GM19372 (cell line): Measurements from ENCODE around the gene COL17A1.

Source experiments
- ATAC-seq: cut with Tn5 transposase; IDR thresholded peaks from one replicate; pipeline ENCODE4 v1.9.1; 2021; ENCODE audit warnings: mild to moderate bottlenecking, low read depth, moderate library complexity; ENCODE audit not compliant: unreplicated experiment

COL17A1 gene

DNA sequence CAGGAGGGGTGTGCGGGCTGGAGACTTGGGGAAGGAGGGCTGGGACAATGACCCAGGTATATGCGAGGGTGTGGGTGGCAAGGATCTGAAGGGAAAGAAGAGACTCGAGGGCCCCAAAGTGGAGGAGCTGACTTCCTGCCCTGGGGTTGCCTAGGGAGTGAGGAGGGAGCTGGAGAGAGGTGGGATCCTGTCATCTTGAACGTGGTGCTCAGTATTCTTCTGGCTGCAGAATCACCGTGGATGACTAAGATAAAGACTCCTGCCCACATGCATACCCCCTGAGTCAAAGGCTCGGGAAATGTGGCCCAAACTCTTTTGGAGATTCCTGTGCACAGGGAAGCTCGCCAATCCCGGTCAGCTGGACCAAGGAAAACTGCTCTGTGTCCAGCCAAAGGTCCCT, 31.2 kb downstream of the COL17A1 start:
- ATAC-seq: no peak

DNA sequence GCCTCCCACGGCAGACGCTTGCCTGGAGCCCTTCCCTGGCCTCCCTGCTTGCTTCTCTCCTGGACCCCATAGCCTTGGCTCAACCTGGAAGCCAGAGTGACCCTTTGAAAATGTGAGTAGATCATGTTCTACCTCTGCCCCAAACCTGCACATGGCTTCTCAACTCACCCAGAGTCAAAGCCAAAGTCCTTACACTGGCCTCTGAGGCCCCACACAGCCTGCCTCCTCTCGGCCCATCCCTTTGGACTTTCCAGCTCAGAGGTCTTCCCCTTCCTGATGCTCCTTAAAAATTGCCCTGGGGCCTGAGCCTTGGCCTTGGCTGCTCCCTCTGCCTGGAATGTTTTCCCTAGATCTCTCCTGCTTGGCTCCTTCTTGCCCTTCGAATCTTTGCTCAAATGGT, 32.5 kb downstream of the COL17A1 start:
- ATAC-seq: no peak

GRCh38 chr10:104052431-104052830, 33.2 kb downstream of the COL17A1 start:
- ATAC-seq: no peak

DNA sequence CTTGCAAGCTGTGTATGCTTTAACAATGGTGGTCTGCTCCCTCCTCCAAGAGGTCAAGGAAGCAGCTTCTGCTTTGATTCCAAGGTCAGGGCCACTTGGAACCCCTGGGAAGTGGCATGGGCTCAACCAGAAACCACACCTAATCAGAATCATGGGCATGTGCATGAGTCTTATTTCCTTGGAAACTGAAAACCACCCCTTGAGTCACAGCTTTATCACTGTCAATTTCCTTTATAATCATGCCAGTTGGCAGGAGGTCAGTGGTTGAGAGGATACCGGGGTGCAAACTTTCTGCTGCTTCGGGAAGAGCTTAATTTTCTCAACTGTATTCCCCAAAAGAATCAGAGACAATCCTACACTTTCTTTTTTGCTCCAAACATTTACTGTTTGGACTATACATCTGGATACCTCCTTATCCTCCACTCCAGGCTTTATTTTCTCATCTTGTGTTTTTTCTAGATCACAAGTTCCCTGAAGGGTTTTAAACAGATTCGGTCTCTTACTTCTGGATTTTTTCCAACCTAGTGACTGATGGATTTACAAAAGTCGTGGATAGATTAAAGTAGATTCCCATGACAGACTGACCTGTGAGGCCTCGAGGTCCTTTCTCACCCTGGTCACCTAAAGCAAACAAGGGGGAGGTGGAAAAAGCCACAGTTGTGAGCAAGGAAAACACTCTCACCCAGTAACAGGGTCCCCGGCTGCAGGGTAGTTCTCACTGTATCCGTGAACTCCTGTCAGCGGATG, 36.0 kb downstream of the COL17A1 start:
- no peak for ATAC-seq

- ATAC-seq: no peak
Measured at GRCh38 chr10:104046651-104047050, 39.0 kb downstream of the COL17A1 start.

DNA sequence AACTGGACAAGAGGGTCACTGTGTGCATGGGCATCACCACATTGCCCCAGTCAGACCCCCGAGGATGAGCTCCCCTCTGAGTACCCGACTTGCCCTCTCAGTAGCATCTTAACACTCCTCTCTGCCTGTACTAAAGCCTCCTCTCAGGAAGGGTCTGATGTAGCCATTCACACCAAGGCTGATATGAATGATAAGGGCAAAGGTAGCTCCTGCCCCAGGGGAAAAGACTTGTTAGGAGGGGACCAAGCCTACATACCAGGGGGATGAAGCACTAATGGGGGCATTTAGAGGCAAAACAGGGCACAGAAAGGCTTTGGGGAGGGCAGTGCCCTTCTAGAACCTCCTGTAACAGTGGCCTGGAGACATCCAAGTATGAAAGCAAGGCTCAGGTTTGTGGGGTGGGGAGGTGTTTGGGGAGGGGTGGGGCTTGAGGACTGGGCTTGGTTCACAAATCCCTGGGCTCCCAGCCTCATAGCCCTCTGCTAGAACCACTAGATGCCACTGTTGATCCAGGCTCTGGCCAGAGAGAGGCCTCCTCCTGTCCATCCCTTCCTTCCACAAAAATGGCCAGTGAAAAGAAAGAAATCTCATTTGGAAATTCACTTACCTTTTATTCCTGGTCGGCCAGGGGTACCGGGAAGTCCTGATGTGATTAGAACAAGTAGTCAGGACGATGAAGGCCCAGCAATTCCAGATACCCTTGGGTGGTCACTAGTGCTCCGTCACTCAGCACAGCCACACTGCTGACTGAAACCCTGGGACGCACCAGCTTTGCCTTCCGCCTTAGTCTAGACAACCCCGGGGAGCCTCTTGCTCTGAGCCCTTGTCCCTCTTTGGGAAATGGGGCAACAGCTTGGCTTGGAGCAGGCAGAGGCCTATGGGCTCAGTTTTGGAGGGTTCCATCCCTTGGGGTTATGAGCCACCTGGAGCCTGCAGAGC, 40.3 kb downstream of the COL17A1 start:
- ATAC-seq: no peak

- ATAC-seq: no peak
Measured at GRCh38 chr10:104043854-104044253, 41.8 kb downstream of the COL17A1 start.

GRCh38 chr10:104043185-104043830, 42.4 kb downstream of the COL17A1 start:
- ATAC-seq: no peak

DNA sequence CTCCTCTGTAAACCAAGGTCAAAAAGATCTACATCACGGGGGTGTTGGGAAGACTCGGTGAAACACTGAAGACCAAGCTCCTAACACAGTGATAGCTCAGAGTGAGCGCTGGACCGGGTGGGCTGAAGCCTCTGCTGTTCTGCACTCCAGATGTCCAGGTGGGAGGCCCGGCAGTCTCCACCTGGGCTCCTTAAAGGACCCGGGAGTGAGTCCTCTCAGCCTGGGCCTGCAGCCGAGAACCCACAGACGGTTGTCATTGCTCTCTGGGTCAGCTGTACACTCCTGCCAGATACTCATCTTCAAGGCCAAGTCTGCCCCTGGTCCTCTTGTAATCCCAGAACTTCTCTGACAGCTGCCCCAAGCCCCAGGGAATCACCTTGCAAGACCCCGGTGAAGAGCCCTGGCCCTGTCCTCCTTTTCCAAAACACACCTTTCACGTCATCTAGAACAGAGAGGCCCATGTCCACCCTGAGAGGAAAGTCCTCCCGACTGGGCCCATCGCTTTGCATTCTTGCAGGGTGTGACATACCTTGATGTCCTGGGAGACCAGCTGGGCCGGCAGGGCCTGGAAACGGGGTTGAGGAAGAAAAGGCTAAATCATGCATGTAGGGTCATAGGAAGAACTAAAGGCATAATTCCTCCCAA, 43.7 kb downstream of the COL17A1 start:
- no peak for ATAC-seq

DNA sequence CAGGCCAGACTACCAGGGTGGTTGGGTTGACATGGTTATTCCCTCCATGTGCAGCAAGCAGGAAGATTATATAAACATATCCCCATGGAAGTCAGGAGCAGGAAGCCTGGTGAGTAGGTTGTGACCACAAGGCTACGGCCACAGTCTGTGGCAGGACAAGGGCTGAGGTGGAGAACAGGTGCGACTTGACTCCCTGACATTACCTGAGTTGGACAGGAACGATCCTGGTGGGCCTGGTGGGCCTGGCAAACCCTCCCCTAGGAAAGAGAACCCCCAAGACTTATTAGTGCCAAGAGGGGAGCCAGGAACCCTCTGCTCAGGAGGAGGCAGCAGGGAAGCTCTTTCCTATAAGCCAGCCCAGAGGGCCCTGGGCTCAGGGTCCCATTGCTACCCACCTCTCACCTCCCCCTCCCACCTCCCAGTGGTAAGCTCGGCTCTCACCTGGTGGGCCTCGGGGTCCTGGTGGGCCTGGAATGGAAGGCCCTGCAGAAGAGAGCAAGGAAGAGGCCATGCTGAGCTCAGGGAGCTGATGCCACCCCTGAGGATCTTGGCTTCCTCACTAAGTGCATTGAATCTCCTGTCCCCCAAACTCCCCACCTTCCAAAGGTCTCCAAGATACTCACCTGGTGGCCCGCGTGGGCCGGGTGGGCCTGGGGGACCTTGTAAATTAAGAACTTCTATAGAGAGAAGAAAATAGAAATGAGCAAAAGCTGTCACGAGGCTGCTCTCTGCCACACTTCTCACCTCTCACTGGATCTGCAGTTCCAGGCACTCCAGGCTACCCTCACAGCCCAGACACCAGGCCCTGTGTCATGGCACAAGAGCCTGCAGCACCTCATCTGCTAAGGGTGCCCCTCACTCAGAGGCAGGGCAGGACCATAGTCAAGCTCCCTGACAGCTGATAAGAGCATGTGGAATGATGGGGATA, 44.6 kb downstream of the COL17A1 start:
- no peak for ATAC-seq

GRCh38 chr10:104040382-104040781, 45.3 kb downstream of the COL17A1 start:
- ATAC-seq: no peak

GRCh38 chr10:104038958-104039752, 46.5 kb downstream of the COL17A1 start:
- ATAC-seq: no peak

DNA sequence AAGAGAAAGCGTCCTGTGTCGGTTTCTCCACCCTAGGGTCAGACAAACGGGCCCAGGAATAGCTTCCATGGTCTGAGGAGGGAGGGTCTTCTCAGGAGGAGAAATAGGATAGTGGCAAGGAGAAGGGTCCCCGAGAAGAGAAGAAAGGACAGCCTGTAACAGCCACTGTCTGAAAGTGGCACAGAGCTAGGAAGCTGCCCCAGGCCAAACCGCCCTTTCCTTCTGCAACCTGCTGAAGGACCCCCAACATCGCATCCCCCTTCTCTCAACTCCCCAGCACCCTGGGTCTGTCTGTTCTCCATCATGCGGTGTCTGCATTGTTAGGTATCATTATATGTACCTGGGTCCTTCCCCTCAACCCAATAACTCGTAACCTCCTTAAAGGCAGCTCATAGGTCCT, 47.1 kb downstream of the COL17A1 start:
- ATAC-seq: no peak

DNA sequence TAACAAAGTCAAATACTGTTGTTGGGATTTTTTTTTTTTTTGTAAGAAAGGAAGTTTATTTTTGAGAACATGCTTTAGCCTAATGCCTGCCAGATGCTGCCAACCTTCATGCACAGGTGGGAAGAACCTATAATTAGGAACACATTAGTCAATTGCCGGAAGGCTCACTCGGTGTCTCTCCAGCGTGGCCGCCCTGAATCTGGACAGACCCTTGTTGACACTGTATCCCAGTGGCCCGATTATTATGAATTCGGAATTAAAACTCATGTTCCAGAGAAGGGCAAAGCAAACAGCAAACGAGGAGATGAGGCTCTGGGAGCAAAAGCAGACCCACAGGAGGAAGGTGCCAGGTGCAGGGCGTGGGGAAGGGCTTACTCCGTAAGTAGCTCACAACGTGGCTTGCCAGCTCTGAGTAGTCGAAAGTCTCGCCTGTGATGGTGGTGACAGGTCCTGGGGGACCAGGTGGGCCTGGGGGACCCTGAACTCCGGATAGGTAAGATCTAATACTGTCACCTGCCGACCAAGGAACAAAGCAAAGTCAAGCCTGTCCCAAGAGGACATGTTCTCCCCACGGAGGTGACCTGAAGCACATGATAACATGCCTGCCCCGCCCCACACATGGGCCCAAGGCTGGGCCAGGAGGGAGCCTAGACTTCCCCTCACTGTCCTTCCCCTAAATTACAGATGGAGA, 48.3 kb downstream of the COL17A1 start:
- no peak for ATAC-seq

GRCh38 chr10:104036518-104037260, 49.0 kb downstream of the COL17A1 start:
- ATAC-seq: no peak

DNA sequence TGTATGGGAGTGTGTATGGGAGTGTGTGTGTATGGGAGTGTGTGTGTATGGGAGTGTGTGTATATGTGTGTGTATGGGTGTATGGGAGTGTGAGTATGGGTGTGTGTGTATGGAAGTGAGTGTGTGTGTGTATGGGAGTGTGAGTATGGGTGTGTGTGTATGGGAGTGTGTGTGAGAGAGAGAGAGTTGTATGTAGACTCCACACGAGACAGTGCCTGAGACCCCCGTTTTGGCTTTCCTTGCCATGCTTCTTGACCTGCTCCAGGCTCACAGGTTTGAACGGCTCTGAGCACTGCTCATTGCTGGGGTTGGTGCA, 49.7 kb downstream of the COL17A1 start:
- no peak for ATAC-seq

DNA sequence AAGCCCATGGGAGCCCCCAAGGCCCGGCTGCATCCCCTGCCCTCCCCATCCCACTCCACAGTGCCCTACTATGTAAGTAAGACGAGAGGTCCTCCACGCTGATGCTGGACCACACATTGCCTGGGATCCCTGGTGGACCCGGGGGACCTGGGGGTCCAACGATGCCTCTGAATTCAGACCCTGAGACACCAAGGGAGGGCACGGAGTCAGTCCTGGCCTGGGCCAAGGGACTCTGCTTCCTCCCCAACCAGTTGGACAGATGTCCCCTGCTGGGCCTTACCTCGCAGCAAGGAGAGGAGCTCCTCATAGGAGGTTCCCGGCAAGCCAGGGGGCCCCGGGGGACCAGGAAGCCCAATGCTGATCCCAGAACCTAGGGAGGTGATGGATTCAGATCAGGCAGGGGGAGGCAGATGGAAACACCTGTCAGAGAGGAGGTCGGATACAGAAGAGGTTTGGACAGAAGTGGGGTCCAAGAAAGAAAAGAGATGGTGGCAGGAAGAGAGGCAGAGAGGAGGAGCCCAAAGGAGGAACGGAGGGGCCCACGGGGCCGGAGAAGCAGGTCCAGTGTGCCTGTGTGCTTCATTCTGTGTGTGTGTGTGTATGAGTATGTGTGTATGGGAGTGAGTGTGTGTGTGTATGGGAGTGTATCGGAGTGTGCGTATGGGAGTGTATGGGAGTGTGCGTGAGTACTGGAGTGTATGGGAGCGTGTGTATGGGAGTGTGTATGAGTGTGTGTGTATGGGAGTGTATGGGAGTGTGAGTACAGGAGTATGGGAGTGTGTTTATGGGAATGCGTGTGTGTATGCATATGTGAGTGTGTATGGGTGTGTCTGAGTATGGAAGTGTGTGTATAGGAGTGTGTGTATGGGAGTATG, 50.2 kb downstream of the COL17A1 start:
- ATAC-seq: no peak
